ENCODE data around the gene MPPED1.

DNA sequence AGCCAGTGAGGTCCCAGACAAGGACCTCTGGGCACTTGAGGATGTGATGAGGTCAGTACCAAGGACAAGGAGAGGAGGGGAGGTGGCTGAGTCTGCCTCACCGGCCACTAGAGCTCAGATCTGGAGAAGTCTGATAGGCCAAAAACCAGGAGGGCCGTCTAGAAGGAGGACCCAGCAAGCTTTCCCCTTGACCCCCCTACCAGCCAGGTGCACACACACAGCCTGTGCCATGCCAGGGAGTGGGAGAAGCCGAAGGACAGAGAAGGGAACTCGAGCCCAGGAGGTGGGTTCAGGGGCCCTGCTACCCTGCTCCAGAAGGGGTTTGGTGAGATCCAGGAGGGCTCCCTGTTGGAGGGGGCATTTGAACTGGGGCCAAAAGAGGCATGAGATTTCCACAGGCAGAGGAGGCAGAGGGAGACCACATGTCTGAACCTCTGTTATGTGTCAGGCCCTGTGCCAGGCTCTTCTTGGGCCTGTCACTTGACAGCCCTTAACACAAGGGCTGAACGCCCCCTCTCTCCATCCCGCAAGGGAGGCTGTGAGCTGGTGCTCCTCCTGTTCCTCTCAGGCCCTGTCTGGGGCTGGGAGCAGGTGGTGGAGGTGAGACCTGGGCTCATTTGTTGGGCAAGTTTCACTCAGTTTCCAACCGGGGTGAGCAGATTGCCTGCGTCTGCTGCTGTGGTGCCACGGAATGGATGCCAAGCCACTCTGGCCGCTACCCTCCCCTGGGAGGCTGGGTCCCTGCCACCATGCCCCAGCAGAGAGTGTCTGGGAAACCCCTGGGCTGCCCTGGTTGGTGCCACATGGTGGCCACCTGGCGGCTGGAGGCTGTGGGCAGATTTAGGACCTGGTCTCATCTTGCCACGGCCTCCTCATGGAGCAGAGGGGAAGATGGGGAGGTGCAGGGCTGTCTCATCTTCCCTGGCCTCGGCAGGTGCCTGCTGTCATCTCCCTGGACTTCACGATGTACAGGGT, 65.2 kb downstream of the MPPED1 start:
- TF ChIP-seq, protein P1, sequence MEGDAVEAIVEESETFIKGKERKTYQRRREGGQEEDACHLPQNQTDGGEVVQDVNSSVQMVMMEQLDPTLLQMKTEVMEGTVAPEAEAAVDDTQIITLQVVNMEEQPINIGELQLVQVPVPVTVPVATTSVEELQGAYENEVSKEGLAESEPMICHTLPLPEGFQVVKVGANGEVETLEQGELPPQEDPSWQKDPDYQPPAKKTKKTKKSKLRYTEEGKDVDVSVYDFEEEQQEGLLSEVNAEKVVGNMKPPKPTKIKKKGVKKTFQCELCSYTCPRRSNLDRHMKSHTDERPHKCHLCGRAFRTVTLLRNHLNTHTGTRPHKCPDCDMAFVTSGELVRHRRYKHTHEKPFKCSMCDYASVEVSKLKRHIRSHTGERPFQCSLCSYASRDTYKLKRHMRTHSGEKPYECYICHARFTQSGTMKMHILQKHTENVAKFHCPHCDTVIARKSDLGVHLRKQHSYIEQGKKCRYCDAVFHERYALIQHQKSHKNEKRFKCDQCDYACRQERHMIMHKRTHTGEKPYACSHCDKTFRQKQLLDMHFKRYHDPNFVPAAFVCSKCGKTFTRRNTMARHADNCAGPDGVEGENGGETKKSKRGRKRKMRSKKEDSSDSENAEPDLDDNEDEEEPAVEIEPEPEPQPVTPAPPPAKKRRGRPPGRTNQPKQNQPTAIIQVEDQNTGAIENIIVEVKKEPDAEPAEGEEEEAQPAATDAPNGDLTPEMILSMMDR (IDR thresholded peaks at IDR 0.05), result no peak
- TF ChIP-seq POLR2A (IDR thresholded peaks at IDR 0.05), result no peak

Measured in body of pancreas (tissue), 4 donors.